Gastroesophageal sphincter (tissue), 4 donors: ENCODE data around the gene CACNA1C. TPM values are rescaled to one million over a fixed set of nuclear protein-coding genes. Genes with fewer than 3 reads are reported as not detected.

Source experiments
- ATAC-seq: fragments of 150-250 bp; one replicate; pipeline ENCODE4 v1.9.1; 2016; ENCODE audit warnings: mild to moderate bottlenecking, moderate library complexity
- H3K27ac ChIP-seq, 4 donors: fragments of 200-600 bp; sonication (generic) in 3 of 4; 1 replicate in 3 of 4; 2 replicates in 1 of 4; pipeline ENCODE4 v1.5.1; 2016 to 2019
- H3K27me3 ChIP-seq: fragments of 200-600 bp; sonication (generic); one replicate; pipeline ENCODE4 v1.5.1; 2019
- H3K36me3 ChIP-seq, 2 donors: fragments of 200-600 bp; sonication (generic); one replicate each; pipeline ENCODE4 v1.5.1; 2019; ENCODE audit warnings: control low read depth in 1 of 2
- H3K4me1 ChIP-seq, 3 donors: fragments of 200-600 bp; sonication (generic); 1 replicate in 2 of 3; 2 replicates in 1 of 3; pipeline ENCODE4 v1.5.1; 2016 to 2019; ENCODE audit warnings: control low read depth in 2 of 3
- H3K4me3 ChIP-seq, 2 donors: fragments of 200-600 bp; sonication (generic); one replicate each; pipeline ENCODE4 v1.5.1; 2019; ENCODE audit warnings: mild to moderate bottlenecking in 1 of 2, moderate library complexity in 1 of 2
- H3K9me3 ChIP-seq, 3 donors: fragments of 200-600 bp; sonication (generic); one replicate each; pipeline ENCODE4 v1.5.1; 2017 to 2019; ENCODE audit warnings: control low read depth in 2 of 3
- EP300 ChIP-seq: sonication (generic); formaldehyde crosslinking; IDR thresholded peaks from one replicate; pipeline ENCODE4 v1.6.1; 2017; ENCODE audit warnings: antibody characterized with exemption, mild to moderate bottlenecking
- POLR2A ChIP-seq, 2 donors: fragments of 450-650 bp; IDR thresholded peaks; one replicate each; pipeline ENCODE4 v1.6.1; 2017; ENCODE audit warnings: antibody characterized with exemption in 2 of 2, mild to moderate bottlenecking in 2 of 2, moderate library complexity in 1 of 2
- POLR2AphosphoS5 ChIP-seq: sonication (generic); formaldehyde crosslinking; IDR thresholded peaks from one replicate; pipeline ENCODE4 v1.6.1; 2017; ENCODE audit warnings: antibody characterized with exemption
- WGBS, 2 donors: methylation state at CpG; one replicate each; pipeline ENCODE4 v1.1.5; 2018; ENCODE audit warnings: low coverage in 1 of 2; 5-methylcytosine and 5-hydroxymethylcytosine counted together
- total RNA-seq, 4 donors: library from RNA; depleted of rRNA; stranded (reverse); fragments of >200 nt; gene quantifications; one replicate each; pipeline ENCODE4 v1.1.0, GENCODE V29; 2016
- TF ChIP-seq, protein P1 (sequence below), 4 experiments: fragments of 200-600 bp in 2 of 4; fragments of 450-650 bp in 2 of 4; sonication (generic) in 1 of 4; IDR thresholded peaks; one replicate each; pipeline ENCODE4 v1.5.1; 2017 to 2019; ENCODE audit warnings: antibody characterized with exemption in 4 of 4, mild to moderate bottlenecking in 2 of 4, moderate library complexity in 2 of 4

CACNA1C gene
- total RNA-seq, 4 donors from 2014 or later = 22.9 to 96.2 (median 41.4) TPM

DNA sequence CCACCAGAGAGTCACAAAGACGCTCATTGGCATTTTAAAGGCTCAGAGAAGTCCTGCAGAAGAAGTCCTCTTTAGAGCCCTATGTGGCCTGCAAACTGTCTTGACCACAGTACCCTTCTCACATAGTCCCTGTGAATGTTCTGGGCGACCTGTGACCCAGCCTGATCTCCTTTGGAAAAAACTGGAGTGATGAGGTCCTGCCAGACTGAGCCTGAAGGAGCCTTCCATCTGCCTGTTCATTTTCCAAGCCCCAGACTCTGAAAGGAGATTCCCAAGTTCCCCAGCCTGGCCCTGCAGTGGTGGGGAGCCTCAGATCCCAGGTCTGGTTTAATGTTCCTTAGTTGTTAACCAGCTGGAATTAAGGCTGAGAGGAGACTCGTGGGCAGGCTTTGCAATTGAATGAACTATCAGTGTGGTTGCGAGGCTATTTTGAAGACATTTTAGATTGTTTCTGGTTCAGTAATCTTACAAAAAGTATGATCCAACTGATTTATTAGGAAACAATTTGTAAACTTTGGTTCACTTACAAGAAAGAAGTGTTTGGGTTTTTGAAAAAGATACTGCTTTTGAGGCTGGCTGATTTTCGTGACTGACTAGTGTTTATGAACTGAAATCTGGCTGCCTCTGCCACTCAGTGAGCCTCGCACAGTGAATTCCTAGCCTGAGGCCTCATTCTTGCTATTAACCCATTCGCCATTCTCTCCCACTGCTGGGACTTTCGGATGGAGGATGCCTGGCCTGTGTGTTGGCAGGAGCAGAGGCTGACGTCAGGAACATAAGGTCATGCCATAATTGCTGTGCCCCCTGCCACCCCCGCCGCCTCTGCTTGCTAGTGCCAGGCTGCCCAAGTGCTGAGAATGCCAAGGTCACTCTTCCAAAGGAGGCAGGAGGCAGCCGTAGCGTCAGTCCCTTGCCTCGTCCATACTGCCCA, 249.0 kb downstream of the CACNA1C start:
- ATAC-seq = peak; percentile 65
- 28 to 53% methylated on average over 6 to 8 of the region's 14 CpGs for WGBS, 2 donors
- Histone ChIP-seq H3K27me3 (no peaks in the 10 kb centered on the region), H3K4me3 (no peak overlapping the region), H3K36me3 (no peaks in the 10 kb centered on the region), H3K27ac (peak overlapping the region; percentile 20 to 75 (median 66)), H3K9me3 (no peaks in the 10 kb centered on the region), H3K4me1 (peaks cover 0 to 68% (median 22%) of the 10 kb centered on the region in 3 donors)
- TF ChIP-seq POLR2AphosphoS5 (peak; percentile 83), POLR2A (IDR thresholded peaks at IDR 0.05) (no peak), EP300 (no peak)

DNA sequence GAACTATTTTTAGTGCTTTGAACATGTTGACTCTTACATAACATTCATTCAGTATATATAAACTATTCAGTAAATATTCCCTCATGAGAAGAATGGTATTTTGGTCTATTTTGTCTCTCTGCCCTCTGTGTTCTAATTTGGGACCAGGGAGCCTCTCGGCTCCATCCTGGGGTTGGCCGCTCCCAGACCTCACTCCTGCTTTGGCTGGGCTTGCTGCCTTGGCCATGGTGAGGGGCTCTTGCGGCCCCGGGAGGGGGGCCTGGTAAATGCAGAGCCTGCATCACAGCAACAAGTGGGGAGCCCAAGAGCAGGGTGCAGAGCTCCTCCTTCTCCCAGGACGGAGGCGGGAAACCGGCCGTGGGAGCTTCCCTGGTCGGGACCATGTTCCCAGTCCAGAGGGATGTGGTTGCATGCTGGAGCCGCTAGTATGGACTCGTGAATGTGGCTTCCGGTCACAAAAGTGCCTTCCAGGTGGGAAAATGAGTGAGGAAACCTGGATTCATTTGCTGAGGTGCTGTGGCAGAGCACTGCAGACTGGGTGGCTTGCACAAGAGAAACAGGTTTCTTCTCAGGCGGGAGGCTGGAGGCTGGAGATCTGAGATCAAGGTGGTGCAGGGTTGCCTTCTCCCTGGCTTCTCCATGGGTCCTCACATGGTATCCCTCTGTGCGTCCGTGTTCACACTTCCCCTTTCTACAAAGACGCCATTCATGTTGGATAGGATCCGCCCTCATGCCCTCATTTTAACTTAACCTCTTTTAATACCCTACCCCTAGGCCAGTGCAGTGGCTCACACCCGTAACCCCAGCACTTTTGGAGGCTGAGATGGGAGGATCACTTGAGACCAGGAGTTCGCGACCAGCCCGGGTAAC, 250.2 kb downstream of the CACNA1C start:
- H3K4me1 ChIP-seq = peaks cover 0 to 77% (median 22%) of the 10 kb centered on the region in 3 donors
- 78 to 97% methylated on average over 4 to 5 of the region's 21 CpGs for WGBS, 2 donors
- no peaks in the 10 kb centered on the region for H3K27me3 ChIP-seq
- peak overlapping the region in 3 of 4 donors; percentile 64 to 75 (median 68) for H3K27ac ChIP-seq
- no peak overlapping the region for H3K4me3 ChIP-seq
- no peak for ATAC-seq
- TF ChIP-seq EP300 (no peak), POLR2AphosphoS5 (no peak), POLR2A (IDR thresholded peaks at IDR 0.05) (no peak)
- TF ChIP-seq, protein P1, sequence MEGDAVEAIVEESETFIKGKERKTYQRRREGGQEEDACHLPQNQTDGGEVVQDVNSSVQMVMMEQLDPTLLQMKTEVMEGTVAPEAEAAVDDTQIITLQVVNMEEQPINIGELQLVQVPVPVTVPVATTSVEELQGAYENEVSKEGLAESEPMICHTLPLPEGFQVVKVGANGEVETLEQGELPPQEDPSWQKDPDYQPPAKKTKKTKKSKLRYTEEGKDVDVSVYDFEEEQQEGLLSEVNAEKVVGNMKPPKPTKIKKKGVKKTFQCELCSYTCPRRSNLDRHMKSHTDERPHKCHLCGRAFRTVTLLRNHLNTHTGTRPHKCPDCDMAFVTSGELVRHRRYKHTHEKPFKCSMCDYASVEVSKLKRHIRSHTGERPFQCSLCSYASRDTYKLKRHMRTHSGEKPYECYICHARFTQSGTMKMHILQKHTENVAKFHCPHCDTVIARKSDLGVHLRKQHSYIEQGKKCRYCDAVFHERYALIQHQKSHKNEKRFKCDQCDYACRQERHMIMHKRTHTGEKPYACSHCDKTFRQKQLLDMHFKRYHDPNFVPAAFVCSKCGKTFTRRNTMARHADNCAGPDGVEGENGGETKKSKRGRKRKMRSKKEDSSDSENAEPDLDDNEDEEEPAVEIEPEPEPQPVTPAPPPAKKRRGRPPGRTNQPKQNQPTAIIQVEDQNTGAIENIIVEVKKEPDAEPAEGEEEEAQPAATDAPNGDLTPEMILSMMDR (IDR thresholded peaks at IDR 0.05) = no peak
- H3K36me3 ChIP-seq = no peaks in the 10 kb centered on the region
- no peaks in the 10 kb centered on the region for H3K9me3 ChIP-seq

- Histone ChIP-seq H3K27me3 (no peaks in the 10 kb centered on the region), H3K27ac (peak overlapping the region in 1 of 4 donors; percentile 4), H3K9me3 (no peaks in the 10 kb centered on the region), H3K36me3 (no peaks in the 10 kb centered on the region), H3K4me1 (peaks cover 0 to 70% (median 22%) of the 10 kb centered on the region in 3 donors), H3K4me3 (no peak overlapping the region)
- no peak for ATAC-seq
- 76% methylated on average over 6 of the region's 12 CpGs; no CpG with 5 or more reads in 1 of the 2 donors for WGBS, 2 donors
- no peak for TF ChIP-seq EP300
- TF ChIP-seq, protein P1 (IDR thresholded peaks at IDR 0.05) = no peak
- TF ChIP-seq POLR2AphosphoS5 = no peak
- no peak for TF ChIP-seq POLR2A (IDR thresholded peaks at IDR 0.05)
These were observed 251.4 kb downstream of the CACNA1C start for GRCh38 chr12:2304223-2304622.

- Histone ChIP-seq H3K4me1 (peaks cover 0 to 73% (median 24%) of the 10 kb centered on the region in 3 donors), H3K36me3 (no peaks in the 10 kb centered on the region), H3K27ac (no peak overlapping the region), H3K27me3 (no peaks in the 10 kb centered on the region), H3K4me3 (no peak overlapping the region), H3K9me3 (no peaks in the 10 kb centered on the region)
- WGBS, 2 donors = 60% methylated on average over 1 of the region's 3 CpGs; no CpG with 5 or more reads in 1 of the 2 donors
- ATAC-seq = no peak
- TF ChIP-seq, protein P1 (IDR thresholded peaks at IDR 0.05) = no peak
- TF ChIP-seq POLR2AphosphoS5 (no peak), EP300 (no peak), POLR2A (IDR thresholded peaks at IDR 0.05) (no peak)
These were observed 253.2 kb downstream of the CACNA1C start for GRCh38 chr12:2306012-2306411.

- Histone ChIP-seq H3K9me3 (no peaks in the 10 kb centered on the region), H3K36me3 (no peaks in the 10 kb centered on the region), H3K4me3 (no peak overlapping the region), H3K4me1 (peaks cover 0 to 73% (median 21%) of the 10 kb centered on the region in 3 donors), H3K27ac (no peak overlapping the region), H3K27me3 (no peaks in the 10 kb centered on the region)
- 81 to 90% methylated on average over 2 to 3 of the region's 4 CpGs for WGBS, 2 donors
- ATAC-seq = no peak
- TF ChIP-seq, protein P1 (IDR thresholded peaks at IDR 0.05) = no peak
- TF ChIP-seq EP300 (no peak), POLR2AphosphoS5 (no peak), POLR2A (IDR thresholded peaks at IDR 0.05) (no peak)
These were observed 253.9 kb downstream of the CACNA1C start for GRCh38 chr12:2306735-2307134.
